ENCODE results near the gene RBM8A.

DNA sequence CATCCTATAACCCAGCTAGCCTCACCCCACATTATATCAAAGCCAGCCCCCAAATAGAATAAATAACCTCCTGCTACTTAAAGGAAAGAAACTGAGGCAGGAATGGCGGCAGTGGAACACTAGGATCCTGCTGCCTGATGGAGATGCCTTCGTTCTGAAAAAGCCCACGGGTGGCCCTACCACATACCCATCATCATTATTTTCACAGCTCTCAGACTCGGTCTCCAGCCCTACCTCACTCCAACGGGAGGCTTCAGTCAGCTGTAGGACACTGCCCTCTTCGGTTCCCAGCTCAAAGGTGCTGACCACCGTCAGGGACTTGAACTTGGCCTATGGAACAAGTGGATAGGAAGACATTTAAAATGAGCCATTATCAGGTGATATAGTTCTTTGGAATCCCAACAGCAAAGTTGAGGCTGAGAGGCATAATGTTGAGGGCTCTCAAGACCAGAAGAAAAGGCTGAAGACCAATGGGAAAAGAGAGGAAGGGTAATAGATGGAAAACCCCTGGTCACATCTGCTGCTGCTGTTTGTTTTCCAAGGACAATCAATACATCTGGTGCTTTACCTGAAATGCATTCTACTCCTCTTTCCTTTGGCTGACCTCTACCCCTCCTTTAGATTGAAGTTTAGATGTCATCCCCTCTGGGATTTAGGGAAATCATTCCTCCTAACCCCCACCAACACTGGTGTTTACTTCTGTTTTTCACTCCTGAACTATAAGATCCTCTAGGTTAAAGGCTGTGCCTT is 33.8 kb downstream of the RBM8A start:
- TF ChIP-seq, protein P1, sequence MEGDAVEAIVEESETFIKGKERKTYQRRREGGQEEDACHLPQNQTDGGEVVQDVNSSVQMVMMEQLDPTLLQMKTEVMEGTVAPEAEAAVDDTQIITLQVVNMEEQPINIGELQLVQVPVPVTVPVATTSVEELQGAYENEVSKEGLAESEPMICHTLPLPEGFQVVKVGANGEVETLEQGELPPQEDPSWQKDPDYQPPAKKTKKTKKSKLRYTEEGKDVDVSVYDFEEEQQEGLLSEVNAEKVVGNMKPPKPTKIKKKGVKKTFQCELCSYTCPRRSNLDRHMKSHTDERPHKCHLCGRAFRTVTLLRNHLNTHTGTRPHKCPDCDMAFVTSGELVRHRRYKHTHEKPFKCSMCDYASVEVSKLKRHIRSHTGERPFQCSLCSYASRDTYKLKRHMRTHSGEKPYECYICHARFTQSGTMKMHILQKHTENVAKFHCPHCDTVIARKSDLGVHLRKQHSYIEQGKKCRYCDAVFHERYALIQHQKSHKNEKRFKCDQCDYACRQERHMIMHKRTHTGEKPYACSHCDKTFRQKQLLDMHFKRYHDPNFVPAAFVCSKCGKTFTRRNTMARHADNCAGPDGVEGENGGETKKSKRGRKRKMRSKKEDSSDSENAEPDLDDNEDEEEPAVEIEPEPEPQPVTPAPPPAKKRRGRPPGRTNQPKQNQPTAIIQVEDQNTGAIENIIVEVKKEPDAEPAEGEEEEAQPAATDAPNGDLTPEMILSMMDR (IDR thresholded peaks at IDR 0.05; ENCODE audit: low read depth, low read length, poor library complexity, severe bottlenecking), result no peak
- TF ChIP-seq EZH2phosphoT487 (IDR thresholded peaks at IDR 0.05; ENCODE audit: borderline replicate concordance, low read length), result no peak
